HTR-8/SVneo (cell line): ENCODE measurements around the gene ADD2.

ENCODE experiments used
- DNase-seq: peaks from one replicate; pipeline ENCODE4 v3.0.0; 2011; ENCODE audit warnings: low spot score, mixed read lengths; ENCODE audit not compliant: insufficient read length
- FAIRE-seq: peaks from 2 replicates; lab custom pipeline; 2011; peaks lifted over from hg19 to GRCh38; lab: Jason Lieb, UNC

Gene ADD2

GRCh38 chr2:70616168-70616694 lies 151.8 kb downstream of the ADD2 start:
- FAIRE-seq (no peak), DNase-seq (no peak)

DNA sequence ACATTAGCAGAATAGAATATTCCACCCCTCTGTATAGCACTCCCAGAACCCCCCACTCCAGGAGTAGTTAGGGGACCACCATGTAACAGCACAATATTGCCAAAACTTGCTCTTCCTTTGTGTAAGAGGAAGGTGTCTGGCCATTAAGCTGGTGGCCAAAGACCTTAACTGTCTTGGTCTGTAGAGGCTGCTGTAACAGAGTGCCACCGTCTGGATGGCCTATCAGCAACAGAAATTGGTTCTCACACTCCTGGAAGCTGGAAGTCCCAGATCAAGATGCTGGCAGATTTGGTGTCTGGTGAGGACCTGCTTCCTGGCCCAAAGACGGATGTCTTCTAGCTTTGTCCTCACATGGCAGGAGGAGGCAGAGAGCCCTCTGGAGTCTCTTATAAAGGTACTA lies 152.8 kb downstream of the ADD2 start:
- FAIRE-seq (no peak), DNase-seq (no peak)

DNA sequence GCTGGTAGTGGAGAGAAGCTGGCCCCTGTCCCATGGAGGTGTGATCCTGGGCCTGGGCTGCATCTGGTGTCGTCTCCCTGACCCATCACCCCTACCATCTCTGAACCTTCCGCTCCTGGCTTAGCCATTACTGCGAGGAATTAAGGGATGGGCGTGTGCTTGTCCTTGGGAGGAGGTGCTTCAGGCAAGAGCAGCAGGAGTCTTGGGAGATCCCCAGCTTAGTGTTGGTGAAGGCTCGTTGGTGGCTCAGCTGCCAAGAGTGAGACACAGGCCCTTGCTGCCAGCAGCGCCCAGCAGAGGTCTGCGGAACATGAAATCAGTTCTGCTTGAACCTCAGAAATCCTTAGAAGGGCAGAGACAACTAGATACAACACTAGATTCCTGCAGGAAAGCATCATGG lies 154.5 kb downstream of the ADD2 start:
- no peak for FAIRE-seq
- DNase-seq = no peak

GRCh38 chr2:70612574-70612973 lies 155.4 kb downstream of the ADD2 start:
- no peak for DNase-seq
- FAIRE-seq = no peak

DNA sequence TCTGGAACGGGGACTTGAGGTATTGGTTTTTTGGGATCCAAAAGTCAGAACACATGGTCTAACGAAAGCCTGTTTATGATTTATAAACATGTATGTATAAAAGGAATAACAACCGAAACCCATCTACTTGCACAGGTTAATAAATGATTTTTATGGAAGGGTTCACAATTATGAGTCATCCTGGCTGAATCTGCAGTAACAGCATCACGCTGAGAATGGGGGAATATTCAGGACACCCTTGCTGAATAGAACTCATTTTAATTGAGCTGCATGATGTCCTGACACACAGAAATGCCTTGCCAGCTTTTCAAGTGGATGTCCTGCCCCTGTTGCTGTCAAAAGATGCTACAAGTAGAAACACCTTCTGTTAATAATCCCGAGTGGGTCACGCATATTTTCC lies 159.6 kb downstream of the ADD2 start:
- FAIRE-seq (no peak), DNase-seq (no peak)

GRCh38 chr2:70607121-70607561 lies 160.9 kb downstream of the ADD2 start:
- no peak for DNase-seq
- FAIRE-seq = no peak
